Renal cortical epithelial cell (primary cell): ENCODE data around the gene SLC25A15. TPM values are rescaled to one million over a fixed set of nuclear protein-coding genes. Genes with fewer than 3 reads are reported as not detected.
"Not testable (repeated sequence)": the region's sequence is repeated elsewhere in the genome, so short reads cannot be mapped to it uniquely, and the experiment has no call there.

Experiments used
- DNase-seq: peaks from one replicate; pipeline ENCODE4 v3.0.0-alpha.2; 2011; ENCODE audit warnings: low read depth
- total RNA-seq: library from RNA; depleted of rRNA; stranded (reverse); fragments of >200 nt; gene quantifications from 2 replicates; pipeline ENCODE4 v1.2.3, GENCODE V29; 2014

Gene SLC25A15
- total RNA-seq, 1 donor from 2014 or later: 27.5 TPM

DNA sequence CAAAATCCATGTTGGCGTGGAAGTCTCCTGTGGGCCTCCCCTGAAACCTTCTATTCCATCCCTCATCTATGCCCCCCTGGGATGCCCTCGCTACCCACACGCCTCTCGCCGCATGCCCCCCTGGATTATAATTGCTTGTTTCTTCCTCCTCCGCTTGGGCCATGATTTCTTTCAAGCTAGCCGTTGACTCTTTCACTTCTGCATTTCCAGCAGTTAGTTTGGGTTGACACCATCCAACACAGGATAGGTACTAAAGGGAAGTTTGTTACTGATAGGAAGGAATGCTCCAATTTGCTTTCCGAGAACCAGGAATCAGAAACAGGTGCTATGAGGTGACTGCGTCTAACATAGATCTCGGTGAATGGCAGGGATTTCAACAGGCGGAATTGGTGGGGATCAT is 7.7 kb upstream of the SLC25A15 start:
- no peak for DNase-seq

DNA sequence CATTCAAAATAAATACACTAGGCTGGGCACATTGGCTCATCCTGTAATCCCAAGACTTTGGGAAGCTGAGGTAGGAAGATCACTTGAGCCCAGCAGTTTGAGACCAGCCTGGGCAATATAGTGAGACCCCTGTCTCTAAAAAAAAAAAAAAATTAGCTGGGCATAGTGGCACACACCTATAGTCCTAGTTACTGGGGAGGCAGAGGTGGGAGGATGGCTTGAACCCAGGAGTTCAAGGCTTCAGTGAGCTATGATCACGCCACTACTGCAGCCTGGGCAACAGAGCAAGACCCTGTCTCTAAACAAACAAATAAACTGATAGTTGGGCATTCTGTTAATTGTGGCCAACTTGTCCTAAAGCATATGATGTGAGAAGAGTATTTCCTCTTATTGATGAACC is 6.4 kb upstream of the SLC25A15 start:
- DNase-seq: not testable (repeated sequence)

DNA sequence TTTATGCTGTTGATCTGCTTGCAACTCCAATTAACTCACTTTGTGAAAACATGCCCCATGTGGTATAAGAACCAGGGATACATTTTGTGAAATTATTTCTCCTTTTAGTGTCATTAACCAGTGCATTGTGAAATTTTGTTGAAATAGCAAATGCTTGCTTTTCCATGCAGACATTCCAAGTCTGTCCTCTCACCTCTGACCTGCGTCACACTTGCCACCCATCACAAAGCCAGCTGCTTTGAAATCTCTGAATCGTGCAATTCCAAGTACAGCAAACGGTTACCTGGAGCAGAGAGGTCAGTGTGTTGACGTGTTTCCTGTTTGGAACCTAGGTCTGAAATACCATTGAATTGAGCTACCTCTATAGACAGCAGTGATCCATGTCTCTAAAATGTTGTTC is 4.9 kb upstream of the SLC25A15 start:
- peak; percentile 19 for DNase-seq

- peak; percentile 53 for DNase-seq
Observed at GRCh38 chr13:40786568-40786996, 2.8 kb upstream of the SLC25A15 start.

- no peak for DNase-seq
Observed at GRCh38 chr13:40787062-40787461, 2.3 kb upstream of the SLC25A15 start.

GRCh38 chr13:40788540-40789274 is 704 bp upstream of the SLC25A15 start:
- not testable (repeated sequence) for DNase-seq

GRCh38 chr13:40790154-40790616 is 774 bp downstream of the SLC25A15 start:
- no peak for DNase-seq

DNA sequence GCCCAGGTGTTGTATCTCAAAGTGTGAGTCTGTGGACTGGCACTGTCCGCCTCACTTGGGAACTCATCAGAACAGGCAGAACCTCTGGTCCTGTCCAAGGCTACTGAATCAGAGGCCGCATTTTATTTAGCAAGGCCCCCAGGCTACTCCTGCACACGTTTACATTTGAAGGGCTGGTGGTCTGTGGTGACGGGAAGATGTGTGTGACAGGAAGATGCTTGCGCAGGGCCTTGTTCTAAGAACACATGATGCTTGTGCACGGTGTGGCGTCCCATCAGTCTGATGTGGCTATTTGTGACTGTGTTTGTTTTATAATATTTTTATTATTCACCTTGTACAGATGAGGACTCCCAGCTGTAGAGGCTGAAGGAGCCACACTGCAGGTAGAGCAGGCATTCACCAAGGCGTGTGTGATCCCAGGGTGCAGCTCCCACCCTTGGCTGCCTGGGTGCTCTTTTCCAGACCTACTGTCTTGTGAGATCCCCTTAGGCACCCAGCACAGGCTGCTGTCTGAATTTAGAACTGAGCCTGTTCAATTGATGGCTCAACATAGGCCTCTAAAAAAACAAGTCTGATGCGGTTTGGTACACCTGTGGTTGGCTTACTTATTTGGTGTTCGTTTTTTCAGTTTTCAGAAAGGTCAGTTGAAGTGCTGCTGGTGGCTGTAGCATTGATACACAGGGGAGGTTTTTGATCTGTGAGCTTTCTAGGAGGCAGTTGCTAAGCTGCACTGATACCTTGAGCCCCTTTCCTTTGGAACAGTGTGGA is 3.1 kb downstream of the SLC25A15 start:
- no peak for DNase-seq

DNA sequence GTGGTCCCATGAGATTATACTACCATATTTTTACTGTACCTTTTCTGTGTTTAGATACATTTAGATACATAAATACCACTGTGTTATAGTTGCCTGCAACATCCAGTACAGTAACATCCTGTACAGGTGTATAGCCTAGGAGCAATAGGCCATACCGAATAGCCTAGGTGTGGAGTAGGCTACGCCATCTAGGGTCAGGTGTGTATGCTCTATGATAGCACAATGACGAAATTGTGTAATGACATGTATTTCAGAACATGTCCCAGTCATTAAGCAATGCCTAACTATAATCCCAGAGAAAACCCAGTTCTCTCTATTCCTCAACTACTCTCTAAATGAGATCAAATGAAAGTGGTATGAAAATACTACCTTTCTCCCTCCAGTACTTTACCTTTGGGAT is 3.9 kb downstream of the SLC25A15 start:
- no peak for DNase-seq

GRCh38 chr13:40794414-40795368 is 5.3 kb downstream of the SLC25A15 start:
- DNase-seq: no peak

DNA sequence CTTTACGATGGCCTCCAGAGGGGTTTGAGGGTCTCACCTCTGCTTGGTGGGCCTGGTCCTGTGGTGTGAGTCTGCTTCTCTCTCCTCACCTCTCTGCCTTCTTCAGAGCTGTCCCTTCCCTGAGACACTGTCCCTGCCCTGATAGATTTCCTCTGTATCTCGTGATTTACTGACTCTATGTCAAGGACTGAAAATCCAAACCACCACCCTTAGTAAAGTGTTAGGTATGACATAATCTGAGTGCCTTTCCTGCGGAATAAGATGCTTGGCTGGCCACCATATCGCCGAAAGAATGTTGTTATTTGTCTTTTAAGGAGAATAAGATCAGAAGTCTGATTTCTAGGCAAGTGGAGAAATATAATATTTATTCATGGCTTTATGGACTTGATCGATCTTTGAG is 7.2 kb downstream of the SLC25A15 start:
- no peak for DNase-seq

GRCh38 chr13:40798380-40798779 is 9.0 kb downstream of the SLC25A15 start:
- no peak for DNase-seq

DNA sequence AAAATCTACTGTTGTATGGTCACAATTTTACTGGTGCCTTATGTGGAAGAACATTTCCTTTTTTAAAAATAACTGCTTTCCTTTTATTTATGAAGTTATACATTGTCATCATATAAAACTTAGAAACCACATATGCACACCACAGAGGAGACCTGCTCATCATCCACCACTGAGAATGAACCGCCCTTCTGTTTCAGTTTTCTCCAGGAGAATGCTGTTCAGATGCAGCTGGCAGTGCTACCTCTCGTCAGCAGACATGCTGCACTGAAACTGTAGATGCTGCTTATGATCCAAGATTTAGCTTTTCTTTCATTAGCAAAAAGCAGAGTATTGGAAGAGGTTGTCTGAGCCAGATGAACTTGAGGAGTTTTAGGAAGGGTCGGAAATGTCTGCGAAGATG is 10.1 kb downstream of the SLC25A15 start:
- DNase-seq: no peak

GRCh38 chr13:40800559-40800958 is 11.1 kb downstream of the SLC25A15 start:
- no peak for DNase-seq

GRCh38 chr13:40801255-40802217 is 12.1 kb downstream of the SLC25A15 start:
- no peak for DNase-seq

- DNase-seq: no peak
Observed at GRCh38 chr13:40803316-40803715, 13.9 kb downstream of the SLC25A15 start.

DNA sequence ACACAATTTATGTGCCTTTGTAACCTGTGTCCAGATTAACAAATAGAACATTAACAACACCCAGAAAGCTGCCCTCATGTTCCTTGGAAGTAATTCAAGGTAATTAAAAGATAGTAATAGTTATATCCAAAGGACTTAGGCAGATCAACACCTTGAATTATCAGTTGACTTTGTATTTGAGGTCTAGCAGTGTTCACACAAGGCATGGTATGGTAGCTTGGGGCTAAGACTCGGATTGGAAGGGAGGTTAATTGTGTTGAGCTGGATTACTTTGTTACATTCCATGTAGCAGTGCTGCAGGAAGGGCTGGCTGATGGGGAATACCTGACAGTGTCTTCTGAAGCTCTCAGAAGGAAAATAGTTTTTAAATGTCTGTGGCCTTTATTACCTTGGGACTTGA is 16.8 kb downstream of the SLC25A15 start:
- DNase-seq: no peak

- DNase-seq: no peak
Observed at GRCh38 chr13:40809471-40809870, 20.1 kb downstream of the SLC25A15 start.

GRCh38 chr13:40812102-40812501 is 22.7 kb downstream of the SLC25A15 start:
- DNase-seq: no peak

DNA sequence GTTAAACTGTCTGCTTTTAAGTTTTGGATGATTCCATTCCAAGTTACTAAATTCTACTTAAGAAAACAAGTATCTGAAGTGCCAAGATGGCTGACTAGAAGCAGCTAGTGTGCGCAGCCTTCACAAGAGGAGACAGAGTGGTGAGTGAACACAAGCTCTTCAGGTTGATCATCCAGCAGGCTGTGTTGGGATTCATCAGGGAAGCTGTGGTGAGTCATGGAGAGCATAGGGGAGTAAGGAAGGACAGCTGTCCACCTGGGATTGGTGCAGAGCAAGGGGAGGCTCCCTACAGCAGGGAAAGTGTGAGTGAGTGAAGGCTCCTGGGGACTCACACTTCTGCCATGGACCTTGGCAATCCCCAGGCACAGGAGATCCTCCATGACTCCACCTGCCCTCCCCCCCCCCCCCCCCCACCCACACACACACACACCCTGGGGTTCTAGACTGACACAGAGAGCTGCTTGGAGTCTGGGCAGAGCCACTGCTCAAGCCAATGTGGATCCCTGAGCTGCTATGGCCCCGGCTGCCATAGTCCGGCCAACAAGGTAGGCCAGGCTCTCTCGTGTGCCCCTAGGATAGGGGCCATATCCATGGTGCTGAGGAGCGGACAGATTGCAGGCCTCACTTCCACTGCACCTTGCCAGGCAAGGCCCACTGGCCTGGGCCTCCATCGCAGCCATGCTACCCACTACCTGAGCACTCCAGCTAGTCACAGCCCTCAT is 23.5 kb downstream of the SLC25A15 start:
- peak; percentile 80 for DNase-seq
